ENCODE data around the gene FBP1.

The FBP1 gene

GRCh38 chr9:94632737-94633136 is 6.6 kb downstream of the FBP1 start:
- Histone ChIP-seq H3K4me1 (ENCODE audit: control insufficient read depth in 1 of 2, insufficient read depth in 2 of 2, low read length in 2 of 2) (no peaks in the 10 kb centered on the region), H3K27me3 (ENCODE audit: low read depth, low read length) (no peaks in the 10 kb centered on the region), H3K9me3 (ENCODE audit: control insufficient read depth in 1 of 2, low read length in 2 of 2) (no peaks in the 10 kb centered on the region), H3K4me3 (ENCODE audit: low read depth in 1 of 2, low read length in 2 of 2) (no peak overlapping the region), H3K36me3 (ENCODE audit: control insufficient read depth in 1 of 2, insufficient read depth in 2 of 2, low read length in 2 of 2) (no peaks in the 10 kb centered on the region), H3K27ac (ENCODE audit: low read length) (no peak overlapping the region)

- Histone ChIP-seq H3K9me3 (ENCODE audit: control insufficient read depth in 1 of 2, low read length in 2 of 2) (no peaks in the 10 kb centered on the region), H3K27ac (ENCODE audit: low read length) (peak overlapping the region; percentile 16), H3K36me3 (ENCODE audit: control insufficient read depth in 1 of 2, insufficient read depth in 2 of 2, low read length in 2 of 2) (no peaks in the 10 kb centered on the region), H3K27me3 (ENCODE audit: low read depth, low read length) (no peaks in the 10 kb centered on the region), H3K4me1 (ENCODE audit: control insufficient read depth in 1 of 2, insufficient read depth in 2 of 2, low read length in 2 of 2) (no peaks in the 10 kb centered on the region), H3K4me3 (ENCODE audit: low read depth in 1 of 2, low read length in 2 of 2) (no peak overlapping the region)
Measured at GRCh38 chr9:94631599-94631998, 7.7 kb downstream of the FBP1 start.

DNA sequence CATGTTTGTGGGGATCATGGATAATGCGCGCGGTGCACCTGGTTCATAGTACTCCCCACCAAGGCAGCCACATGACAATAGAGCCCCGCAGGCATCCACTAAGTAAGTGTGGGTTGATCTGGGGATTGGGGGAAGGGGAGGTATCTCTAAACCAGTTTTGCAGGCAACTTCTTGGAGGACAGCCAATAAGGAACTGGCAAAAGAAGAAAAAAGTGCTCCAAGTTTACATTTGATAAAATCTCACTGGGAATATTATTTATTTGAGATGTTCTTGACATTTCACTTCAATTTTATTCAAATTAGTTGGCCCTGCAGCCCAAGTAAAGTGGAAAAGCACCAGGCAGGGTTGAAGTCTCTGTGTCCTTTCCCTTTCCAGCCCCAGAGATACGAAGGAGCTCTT is 8.5 kb downstream of the FBP1 start:
- H3K4me1 ChIP-seq (ENCODE audit: control insufficient read depth in 1 of 2, insufficient read depth in 2 of 2, low read length in 2 of 2): no peaks in the 10 kb centered on the region

GRCh38 chr9:94630281-94630680 is 9.0 kb downstream of the FBP1 start:
- Histone ChIP-seq H3K4me1 (ENCODE audit: control insufficient read depth in 1 of 2, insufficient read depth in 2 of 2, low read length in 2 of 2) (no peaks in the 10 kb centered on the region), H3K4me3 (ENCODE audit: low read depth in 1 of 2, low read length in 2 of 2) (no peak overlapping the region), H3K9me3 (ENCODE audit: control insufficient read depth in 1 of 2, low read length in 2 of 2) (no peaks in the 10 kb centered on the region), H3K27ac (ENCODE audit: low read length) (no peak overlapping the region), H3K27me3 (ENCODE audit: low read depth, low read length) (no peaks in the 10 kb centered on the region), H3K36me3 (ENCODE audit: control insufficient read depth in 1 of 2, insufficient read depth in 2 of 2, low read length in 2 of 2) (no peaks in the 10 kb centered on the region)

More for the DNA sequence above, 8.5 kb downstream of the FBP1 start:
- peak overlapping the region; percentile 16 for H3K27ac ChIP-seq (ENCODE audit: low read length)
- no peaks in the 10 kb centered on the region for H3K9me3 ChIP-seq (ENCODE audit: control insufficient read depth in 1 of 2, low read length in 2 of 2)
- H3K36me3 ChIP-seq (ENCODE audit: control insufficient read depth in 1 of 2, insufficient read depth in 2 of 2, low read length in 2 of 2): no peaks in the 10 kb centered on the region
- no peak overlapping the region for H3K4me3 ChIP-seq (ENCODE audit: low read depth in 1 of 2, low read length in 2 of 2)
- H3K27me3 ChIP-seq (ENCODE audit: low read depth, low read length): no peaks in the 10 kb centered on the region

- Histone ChIP-seq H3K9me3 (ENCODE audit: control insufficient read depth in 1 of 2, low read length in 2 of 2) (no peaks in the 10 kb centered on the region), H3K27ac (ENCODE audit: low read length) (no peak overlapping the region), H3K4me1 (ENCODE audit: control insufficient read depth in 1 of 2, insufficient read depth in 2 of 2, low read length in 2 of 2) (no peaks in the 10 kb centered on the region), H3K36me3 (ENCODE audit: control insufficient read depth in 1 of 2, insufficient read depth in 2 of 2, low read length in 2 of 2) (no peaks in the 10 kb centered on the region), H3K27me3 (ENCODE audit: low read depth, low read length) (no peaks in the 10 kb centered on the region), H3K4me3 (ENCODE audit: low read depth in 1 of 2, low read length in 2 of 2) (no peak overlapping the region)
Measured at GRCh38 chr9:94627287-94627686, 12.0 kb downstream of the FBP1 start.

GRCh38 chr9:94625835-94626234 is 13.5 kb downstream of the FBP1 start:
- Histone ChIP-seq H3K9me3 (ENCODE audit: control insufficient read depth in 1 of 2, low read length in 2 of 2) (no peaks in the 10 kb centered on the region), H3K27ac (ENCODE audit: low read length) (no peak overlapping the region), H3K36me3 (ENCODE audit: control insufficient read depth in 1 of 2, insufficient read depth in 2 of 2, low read length in 2 of 2) (no peaks in the 10 kb centered on the region), H3K4me3 (ENCODE audit: low read depth in 1 of 2, low read length in 2 of 2) (no peak overlapping the region), H3K4me1 (ENCODE audit: control insufficient read depth in 1 of 2, insufficient read depth in 2 of 2, low read length in 2 of 2) (no peaks in the 10 kb centered on the region), H3K27me3 (ENCODE audit: low read depth, low read length) (no peaks in the 10 kb centered on the region)

DNA sequence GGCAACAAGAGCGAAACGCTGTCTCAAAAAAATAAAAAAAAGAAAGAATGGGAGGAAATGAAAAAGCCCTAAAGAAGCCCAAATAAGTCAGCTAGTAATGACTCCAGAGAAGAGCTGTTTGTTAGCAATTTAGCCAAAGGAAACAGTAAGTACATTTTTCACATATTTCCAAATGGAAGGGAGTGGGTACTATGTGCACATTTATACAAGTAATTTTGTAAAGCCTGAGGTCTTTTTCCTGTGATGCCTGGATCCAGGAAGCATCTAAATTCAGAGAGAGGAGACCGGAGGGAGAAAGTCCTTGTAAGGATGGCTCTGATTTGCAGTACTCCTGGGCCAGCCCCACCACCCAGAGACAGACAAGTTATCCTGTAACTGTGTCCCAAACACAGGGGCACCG is 14.7 kb downstream of the FBP1 start:
- Histone ChIP-seq H3K9me3 (ENCODE audit: control insufficient read depth in 1 of 2, low read length in 2 of 2) (no peaks in the 10 kb centered on the region), H3K36me3 (ENCODE audit: control insufficient read depth in 1 of 2, insufficient read depth in 2 of 2, low read length in 2 of 2) (peaks cover 0 to 5% of the 10 kb centered on the region in 2 donors), H3K4me3 (ENCODE audit: low read depth in 1 of 2, low read length in 2 of 2) (no peak overlapping the region), H3K4me1 (ENCODE audit: control insufficient read depth in 1 of 2, insufficient read depth in 2 of 2, low read length in 2 of 2) (no peaks in the 10 kb centered on the region), H3K27ac (ENCODE audit: low read length) (no peak overlapping the region), H3K27me3 (ENCODE audit: low read depth, low read length) (no peaks in the 10 kb centered on the region)

GRCh38 chr9:94623253-94623652 is 16.1 kb downstream of the FBP1 start:
- H3K27ac ChIP-seq (ENCODE audit: low read length): no peak overlapping the region
- H3K4me3 ChIP-seq (ENCODE audit: low read depth in 1 of 2, low read length in 2 of 2): no peak overlapping the region
- H3K27me3 ChIP-seq (ENCODE audit: low read depth, low read length): no peaks in the 10 kb centered on the region
- H3K36me3 ChIP-seq (ENCODE audit: control insufficient read depth in 1 of 2, insufficient read depth in 2 of 2, low read length in 2 of 2): peaks cover 0 to 5% of the 10 kb centered on the region in 2 donors
- H3K9me3 ChIP-seq (ENCODE audit: control insufficient read depth in 1 of 2, low read length in 2 of 2): no peaks in the 10 kb centered on the region
- H3K4me1 ChIP-seq (ENCODE audit: control insufficient read depth in 1 of 2, insufficient read depth in 2 of 2, low read length in 2 of 2): no peaks in the 10 kb centered on the region

DNA sequence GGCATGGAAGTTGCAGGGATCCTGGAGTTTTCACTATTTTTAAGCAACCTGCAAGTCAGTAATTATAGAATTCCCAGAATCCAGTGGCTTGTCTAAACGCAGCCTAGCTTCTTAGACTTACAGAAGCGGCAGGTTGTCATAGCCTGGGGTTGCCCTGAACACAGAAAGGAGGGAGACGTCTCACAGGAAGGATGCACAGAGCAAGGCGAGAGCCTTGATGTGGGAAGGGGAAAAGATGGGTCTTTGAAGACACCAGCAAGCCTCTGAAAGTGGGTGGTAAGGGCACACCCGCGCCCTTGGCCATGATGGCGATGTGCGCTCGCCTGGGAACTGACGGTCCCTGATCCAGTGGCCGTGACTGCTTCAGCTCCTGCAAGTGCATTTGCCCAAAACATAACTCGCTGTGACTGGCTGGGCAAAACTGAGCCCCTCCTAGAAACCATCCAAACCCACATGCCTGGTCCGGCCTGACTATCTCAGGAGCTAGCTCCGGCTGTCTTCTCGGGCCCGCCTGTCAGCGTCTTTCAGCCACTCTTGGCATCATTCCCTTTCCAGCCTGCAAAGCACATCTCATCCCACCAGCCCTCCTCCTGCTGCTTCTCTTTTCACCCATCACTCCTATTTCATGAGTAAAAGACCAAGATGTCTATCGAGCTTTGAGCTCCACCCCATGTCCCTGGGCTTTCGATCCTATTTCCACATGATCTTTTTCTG is 17.1 kb downstream of the FBP1 start:
- H3K27ac ChIP-seq (ENCODE audit: low read length): no peak overlapping the region
- no peaks in the 10 kb centered on the region for H3K9me3 ChIP-seq (ENCODE audit: control insufficient read depth in 1 of 2, low read length in 2 of 2)
- H3K4me1 ChIP-seq (ENCODE audit: control insufficient read depth in 1 of 2, insufficient read depth in 2 of 2, low read length in 2 of 2): no peaks in the 10 kb centered on the region
- H3K4me3 ChIP-seq (ENCODE audit: low read depth in 1 of 2, low read length in 2 of 2): no peak overlapping the region
- H3K27me3 ChIP-seq (ENCODE audit: low read depth, low read length): no peaks in the 10 kb centered on the region
- peaks cover 0 to 5% of the 10 kb centered on the region in 2 donors for H3K36me3 ChIP-seq (ENCODE audit: control insufficient read depth in 1 of 2, insufficient read depth in 2 of 2, low read length in 2 of 2)

GRCh38 chr9:94619026-94619425 is 20.3 kb downstream of the FBP1 start:
- Histone ChIP-seq H3K27me3 (ENCODE audit: low read depth, low read length) (no peaks in the 10 kb centered on the region), H3K27ac (ENCODE audit: low read length) (no peak overlapping the region), H3K36me3 (ENCODE audit: control insufficient read depth in 1 of 2, insufficient read depth in 2 of 2, low read length in 2 of 2) (peaks cover 0 to 5% of the 10 kb centered on the region in 2 donors), H3K9me3 (ENCODE audit: control insufficient read depth in 1 of 2, low read length in 2 of 2) (no peaks in the 10 kb centered on the region), H3K4me1 (ENCODE audit: control insufficient read depth in 1 of 2, insufficient read depth in 2 of 2, low read length in 2 of 2) (no peaks in the 10 kb centered on the region), H3K4me3 (ENCODE audit: low read depth in 1 of 2, low read length in 2 of 2) (no peak overlapping the region)

DNA sequence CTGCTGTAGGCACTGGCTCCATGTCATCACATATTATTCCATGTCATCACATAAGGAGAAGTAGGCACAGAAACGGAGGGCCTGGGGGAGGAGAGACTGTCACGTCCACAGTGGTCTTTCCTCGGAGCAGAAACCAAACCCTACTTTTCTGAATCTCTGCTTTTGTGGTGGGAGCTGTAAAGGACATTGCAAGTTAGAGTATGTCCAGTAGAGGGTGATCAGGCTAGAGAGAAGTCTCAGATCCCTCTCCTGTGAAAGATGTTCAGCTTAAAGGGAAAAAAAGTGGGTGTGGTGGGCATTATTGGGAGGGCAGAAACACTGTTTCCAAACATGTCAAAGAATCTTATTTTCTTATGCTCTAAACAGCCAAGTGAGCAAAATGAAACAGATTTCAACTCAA is 26.3 kb downstream of the FBP1 start:
- Histone ChIP-seq H3K9me3 (ENCODE audit: control insufficient read depth in 1 of 2, low read length in 2 of 2) (no peaks in the 10 kb centered on the region), H3K4me3 (ENCODE audit: low read depth in 1 of 2, low read length in 2 of 2) (no peak overlapping the region), H3K27me3 (ENCODE audit: low read depth, low read length) (no peaks in the 10 kb centered on the region), H3K27ac (ENCODE audit: low read length) (no peak overlapping the region), H3K4me1 (ENCODE audit: control insufficient read depth in 1 of 2, insufficient read depth in 2 of 2, low read length in 2 of 2) (no peaks in the 10 kb centered on the region), H3K36me3 (ENCODE audit: control insufficient read depth in 1 of 2, insufficient read depth in 2 of 2, low read length in 2 of 2) (no peaks in the 10 kb centered on the region)

GRCh38 chr9:94612071-94612470 is 27.2 kb downstream of the FBP1 start:
- Histone ChIP-seq H3K27ac (ENCODE audit: low read length) (no peak overlapping the region), H3K9me3 (ENCODE audit: control insufficient read depth in 1 of 2, low read length in 2 of 2) (no peaks in the 10 kb centered on the region), H3K27me3 (ENCODE audit: low read depth, low read length) (no peaks in the 10 kb centered on the region), H3K4me1 (ENCODE audit: control insufficient read depth in 1 of 2, insufficient read depth in 2 of 2, low read length in 2 of 2) (no peaks in the 10 kb centered on the region), H3K4me3 (ENCODE audit: low read depth in 1 of 2, low read length in 2 of 2) (no peak overlapping the region), H3K36me3 (ENCODE audit: control insufficient read depth in 1 of 2, insufficient read depth in 2 of 2, low read length in 2 of 2) (no peaks in the 10 kb centered on the region)

Data from muscle layer of duodenum (tissue), 2 donors.